ENCODE data around the gene DCLRE1A. TPM values are rescaled to one million over a fixed set of nuclear protein-coding genes. Genes with fewer than 3 reads are reported as not detected.

Gene DCLRE1A
- total and polyA plus RNA-seq, 7 donors: 1.9 to 5.1 (median 3.0) TPM

DNA sequence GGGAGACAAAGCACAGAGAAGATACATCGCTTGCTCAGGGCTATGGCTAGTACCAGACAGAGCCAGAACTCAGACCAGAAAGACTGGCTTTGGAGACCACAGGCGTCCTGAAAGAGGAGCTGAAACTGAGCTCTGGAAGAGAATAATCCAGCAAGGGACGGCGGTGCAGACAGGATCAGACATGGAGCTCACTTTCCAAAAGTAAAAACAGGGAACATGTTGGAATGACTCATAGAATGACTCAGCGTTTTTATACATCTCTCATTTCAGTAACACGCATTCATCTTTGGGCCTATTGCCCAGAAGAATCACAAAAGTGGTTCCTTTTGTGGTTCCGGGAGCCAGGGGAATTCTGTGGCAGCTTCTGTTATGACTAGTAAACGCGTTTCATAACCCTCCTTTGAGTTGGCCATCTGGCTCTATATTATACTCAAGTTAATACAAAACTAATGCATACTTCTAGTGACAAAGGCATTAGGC is 65.2 kb downstream of the DCLRE1A start:
- no peaks in the 10 kb centered on the region for H3K27me3 ChIP-seq (ENCODE audit: insufficient read depth in 3 of 3, low read length in 2 of 3)
- H3K27ac ChIP-seq: peak overlapping the region; percentile 51
- WGBS, 3 donors: 28 to 46% (median 28%) methylated on average over 9 of the region's 9 CpGs
- intact Hi-C loops (cut with DNase I): no loop called here
- TF ChIP-seq CTCF (IDR thresholded peaks at IDR 0.05): no peak
- no peaks in the 10 kb centered on the region for H3K4me1 ChIP-seq
- no peaks in the 10 kb centered on the region for H3K9me3 ChIP-seq
- no peaks in the 10 kb centered on the region for H3K36me3 ChIP-seq (ENCODE audit: insufficient read depth in 1 of 2, low read depth in 1 of 2)
- H3K4me3 ChIP-seq: no peak overlapping the region
- DNase-seq (peak in 1 of 2 donors; percentile 25), ATAC-seq (peak; percentile 79 to 84 (median 82))

Other genes with a start within 250 kb of the DCLRE1A start
- 1,000 to 10,000 TPM; 1,429 to 2,239 (median 2,182) TPM for gene NRAP, start 190.0 kb downstream of the DCLRE1A start, total RNA-seq
- 100 to 1,000 TPM in 2 of 3 donors, 10 to 100 TPM in 1; 41.4 to 503 (median 320) TPM for gene NRAP, start 190.0 kb downstream of the DCLRE1A start, polyA plus RNA-seq
- 10 to 100 TPM in 3 of 4 donors, 1 to 10 TPM in 1; 8.2 to 12.4 (median 12.0) TPM for gene CASP7, start 174.2 kb downstream of the DCLRE1A start, total RNA-seq
- gene CASP7, start 174.2 kb downstream of the DCLRE1A start, polyA plus RNA-seq: 10 to 100 TPM in 1 of 3 donors, 1 to 10 TPM in 2; 4.5 to 24.7 (median 7.4) TPM
- gene PLEKHS1, start 102.4 kb downstream of the DCLRE1A start, total RNA-seq: not detected
- gene PLEKHS1, start 102.4 kb downstream of the DCLRE1A start, polyA plus RNA-seq: under 1 TPM in 2 of 3 donors, not detected in 1; 0.04 to 0.10 TPM
- 10 to 100 TPM; 24.6 to 30.0 (median 27.5) TPM for gene NHLRC2, start 579 bp upstream of the DCLRE1A start, total RNA-seq
- 1 to 10 TPM; 3.8 to 5.6 (median 4.3) TPM for gene NHLRC2, start 579 bp upstream of the DCLRE1A start, polyA plus RNA-seq
- gene ADRB1, start 189.8 kb upstream of the DCLRE1A start, total RNA-seq: under 1 TPM; 0.13 to 0.40 (median 0.29) TPM
- gene ADRB1, start 189.8 kb upstream of the DCLRE1A start, polyA plus RNA-seq: under 1 TPM in 2 of 3 donors, not detected in 1; 0.03 to 0.12 TPM

Measured in psoas muscle (tissue), 8 donors.